T-helper 2 cell treated with Interferon-gamma antibody and Interleukin-4, amounts not matched to agents 5 μg/mL and 100 μg/mL, for 36 hours (primary cell): Measurements from ENCODE around the gene NMD3.
A peak's percentile ranks its signal among the peaks of the same experiment; 100 is the strongest.

Experiments used
- DNase-seq: peaks from one replicate; pipeline ENCODE4 v3.0.0; 2021; ENCODE audit warnings: low spot score
- H3K27ac Mint-ChIP-seq: one replicate; pipeline ENCODE4 v1.8.0; 2021; ENCODE audit warnings: mild to moderate bottlenecking, mixed read lengths
- H3K27me3 Mint-ChIP-seq: one replicate; pipeline ENCODE4 v1.8.0; 2021; ENCODE audit warnings: low read depth, mixed read lengths
- H3K36me3 Mint-ChIP-seq: one replicate; pipeline ENCODE4 v1.8.0; 2021; ENCODE audit warnings: low read depth, mixed read lengths
- H3K4me1 Mint-ChIP-seq: one replicate; pipeline ENCODE4 v1.8.0; 2021; ENCODE audit warnings: low read depth, mixed read lengths
- H3K4me3 Mint-ChIP-seq: one replicate; pipeline ENCODE4 v1.8.0; 2022; ENCODE audit warnings: mild to moderate bottlenecking, moderate library complexity, mixed read lengths
- H3K9me3 Mint-ChIP-seq: one replicate; pipeline ENCODE4 v1.8.0; 2021; ENCODE audit warnings: mixed read lengths

The NMD3 gene

GRCh38 chr3:161215185-161215584 lies 5.9 kb upstream of the NMD3 start:
- Mint-ChIP-seq H3K27ac (no peak overlapping the region), H3K4me1 (peaks cover 3% of the 10 kb centered on the region)
- no peak for DNase-seq

GRCh38 chr3:161217496-161217895 lies 3.6 kb upstream of the NMD3 start:
- Mint-ChIP-seq H3K27me3 (peaks cover 26% of the 10 kb centered on the region), H3K36me3 (peaks cover 5% of the 10 kb centered on the region), H3K27ac (no peak overlapping the region), H3K4me1 (peaks cover 9% of the 10 kb centered on the region), H3K9me3 (no peaks in the 10 kb centered on the region), H3K4me3 (no peak overlapping the region)
- DNase-seq: no peak

More at GRCh38 chr3:161215185-161215584, 5.9 kb upstream of the NMD3 start:
- H3K4me3 Mint-ChIP-seq: no peak overlapping the region
- peaks cover 32% of the 10 kb centered on the region for H3K27me3 Mint-ChIP-seq
- no peaks in the 10 kb centered on the region for H3K9me3 Mint-ChIP-seq
- peaks cover 3% of the 10 kb centered on the region for H3K36me3 Mint-ChIP-seq

GRCh38 chr3:161219495-161219894 lies 1.6 kb upstream of the NMD3 start:
- H3K4me1 Mint-ChIP-seq: peaks cover 21% of the 10 kb centered on the region
- peaks cover 19% of the 10 kb centered on the region for H3K27me3 Mint-ChIP-seq
- no peaks in the 10 kb centered on the region for H3K9me3 Mint-ChIP-seq
- no peak for DNase-seq
- peak overlapping the region; percentile 39 for H3K27ac Mint-ChIP-seq
- H3K4me3 Mint-ChIP-seq: peak overlapping the region; percentile 24
- peaks cover 17% of the 10 kb centered on the region for H3K36me3 Mint-ChIP-seq

- H3K9me3 Mint-ChIP-seq: no peaks in the 10 kb centered on the region
- peak overlapping the region; percentile 91 for H3K27ac Mint-ChIP-seq
- peaks cover 26% of the 10 kb centered on the region for H3K36me3 Mint-ChIP-seq
- H3K4me1 Mint-ChIP-seq: peaks cover 26% of the 10 kb centered on the region
- peaks cover 2% of the 10 kb centered on the region for H3K27me3 Mint-ChIP-seq
- DNase-seq: no peak
- peak overlapping the region; percentile 91 for H3K4me3 Mint-ChIP-seq
These were observed 892 bp downstream of the NMD3 start for GRCh38 chr3:161221806-161222600.

- H3K4me3 Mint-ChIP-seq: peak overlapping the region; percentile 91
- no peaks in the 10 kb centered on the region for H3K27me3 Mint-ChIP-seq
- H3K4me1 Mint-ChIP-seq: peaks cover 26% of the 10 kb centered on the region
- H3K27ac Mint-ChIP-seq: peak overlapping the region; percentile 36
- H3K9me3 Mint-ChIP-seq: no peaks in the 10 kb centered on the region
- no peak for DNase-seq
- peaks cover 28% of the 10 kb centered on the region for H3K36me3 Mint-ChIP-seq
These were observed 1.6 kb downstream of the NMD3 start for GRCh38 chr3:161222662-161223061.

- H3K4me3 Mint-ChIP-seq: peak overlapping the region; percentile 24
- H3K4me1 Mint-ChIP-seq: peaks cover 24% of the 10 kb centered on the region
- no peaks in the 10 kb centered on the region for H3K9me3 Mint-ChIP-seq
- no peak overlapping the region for H3K27ac Mint-ChIP-seq
- H3K36me3 Mint-ChIP-seq: peaks cover 26% of the 10 kb centered on the region
- DNase-seq: no peak
- H3K27me3 Mint-ChIP-seq: no peaks in the 10 kb centered on the region
These were observed 3.7 kb downstream of the NMD3 start for GRCh38 chr3:161224786-161225185.

- no peak for DNase-seq
- H3K27ac Mint-ChIP-seq: no peak overlapping the region
- no peaks in the 10 kb centered on the region for H3K9me3 Mint-ChIP-seq
These were observed 9.6 kb downstream of the NMD3 start for GRCh38 chr3:161230621-161231171.

GRCh38 chr3:161231861-161232260 lies 10.8 kb downstream of the NMD3 start:
- DNase-seq: no peak
- Mint-ChIP-seq H3K36me3 (peaks cover 24% of the 10 kb centered on the region), H3K27me3 (no peaks in the 10 kb centered on the region), H3K4me1 (peaks cover 2% of the 10 kb centered on the region), H3K4me3 (no peak overlapping the region), H3K27ac (no peak overlapping the region), H3K9me3 (no peaks in the 10 kb centered on the region)

More at GRCh38 chr3:161230621-161231171, 9.6 kb downstream of the NMD3 start:
- Mint-ChIP-seq H3K4me3 (no peak overlapping the region), H3K36me3 (peaks cover 21% of the 10 kb centered on the region), H3K4me1 (no peaks in the 10 kb centered on the region), H3K27me3 (no peaks in the 10 kb centered on the region)

- H3K4me3 Mint-ChIP-seq: no peak overlapping the region
- no peak overlapping the region for H3K27ac Mint-ChIP-seq
- peaks cover 31% of the 10 kb centered on the region for H3K36me3 Mint-ChIP-seq
- no peak for DNase-seq
- no peaks in the 10 kb centered on the region for H3K27me3 Mint-ChIP-seq
- H3K9me3 Mint-ChIP-seq: no peaks in the 10 kb centered on the region
- H3K4me1 Mint-ChIP-seq: peaks cover 2% of the 10 kb centered on the region
These were observed 12.4 kb downstream of the NMD3 start for GRCh38 chr3:161233557-161233956.

GRCh38 chr3:161236240-161236639 lies 15.1 kb downstream of the NMD3 start:
- Mint-ChIP-seq H3K9me3 (no peaks in the 10 kb centered on the region), H3K4me1 (peaks cover 2% of the 10 kb centered on the region), H3K27me3 (no peaks in the 10 kb centered on the region), H3K27ac (no peak overlapping the region), H3K4me3 (no peak overlapping the region), H3K36me3 (peaks cover 40% of the 10 kb centered on the region)
- no peak for DNase-seq

GRCh38 chr3:161239700-161240099 lies 18.6 kb downstream of the NMD3 start:
- no peak for DNase-seq
- Mint-ChIP-seq H3K4me3 (no peak overlapping the region), H3K9me3 (no peaks in the 10 kb centered on the region), H3K4me1 (peaks cover 2% of the 10 kb centered on the region), H3K27me3 (no peaks in the 10 kb centered on the region), H3K27ac (no peak overlapping the region), H3K36me3 (peaks cover 41% of the 10 kb centered on the region)

GRCh38 chr3:161244538-161244937 lies 23.4 kb downstream of the NMD3 start:
- Mint-ChIP-seq H3K36me3 (peaks cover 31% of the 10 kb centered on the region), H3K4me1 (no peaks in the 10 kb centered on the region), H3K9me3 (no peaks in the 10 kb centered on the region), H3K27ac (no peak overlapping the region), H3K4me3 (no peak overlapping the region), H3K27me3 (no peaks in the 10 kb centered on the region)
- DNase-seq: no peak

- Mint-ChIP-seq H3K36me3 (peaks cover 37% of the 10 kb centered on the region), H3K9me3 (no peaks in the 10 kb centered on the region), H3K27ac (no peak overlapping the region), H3K27me3 (no peaks in the 10 kb centered on the region), H3K4me1 (no peaks in the 10 kb centered on the region), H3K4me3 (no peak overlapping the region)
- DNase-seq: no peak
These were observed 25.9 kb downstream of the NMD3 start for GRCh38 chr3:161247049-161247448.

GRCh38 chr3:161250116-161250515 lies 29.0 kb downstream of the NMD3 start:
- H3K9me3 Mint-ChIP-seq: no peaks in the 10 kb centered on the region
- H3K4me3 Mint-ChIP-seq: no peak overlapping the region
- DNase-seq: no peak
- no peaks in the 10 kb centered on the region for H3K27me3 Mint-ChIP-seq
- no peaks in the 10 kb centered on the region for H3K4me1 Mint-ChIP-seq
- H3K27ac Mint-ChIP-seq: no peak overlapping the region
- peaks cover 41% of the 10 kb centered on the region for H3K36me3 Mint-ChIP-seq
